Measurements from ENCODE around the gene AGPAT1. TPM values are rescaled to one million over a fixed set of nuclear protein-coding genes. Genes with fewer than 3 reads are reported as not detected.

Gene AGPAT1
- total and polyA plus RNA-seq, 2 of the 13 experiments (the other 11 are each of a cell fraction or from before 2014, with no cell fraction given) = 51.3 to 139 TPM

DNA sequence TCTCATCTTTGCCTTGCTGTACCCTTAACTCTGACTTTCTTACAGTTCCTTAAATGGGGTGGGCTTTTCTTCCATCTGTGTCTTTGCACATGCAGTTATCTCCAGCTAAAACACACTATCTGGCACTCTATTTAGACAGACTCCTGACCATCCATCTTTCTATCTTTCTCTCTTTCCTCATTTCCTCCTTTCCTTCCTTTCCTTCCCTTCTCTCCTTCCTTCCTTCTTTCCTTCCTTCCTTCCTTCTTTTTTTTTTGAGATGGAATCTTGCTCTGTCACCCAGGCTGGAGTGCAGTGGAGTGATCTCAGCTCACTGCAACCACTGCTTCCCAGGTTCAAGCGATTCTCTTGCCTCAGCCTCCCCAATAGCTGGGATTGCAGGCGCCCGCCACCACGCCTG is 39.7 kb upstream of the AGPAT1 start:
- no peak overlapping the region for H2AFZ ChIP-seq (ENCODE audit: low read length)
- no peak overlapping the region for H3K27ac ChIP-seq (ENCODE audit: extremely low read length, insufficient read depth, low read length)
- no peak overlapping the region for H3K4me2 ChIP-seq (ENCODE audit: low read depth, low read length)
- TF ChIP-seq HNF4A (CRISPR knock-in tag; IDR thresholded peaks at IDR 0.05) (no peak), ZNF441 (CRISPR knock-in tag; IDR thresholded peaks at IDR 0.05; ENCODE audit: borderline replicate concordance) (no peak), SPEN (CRISPR knock-in tag; IDR thresholded peaks at IDR 0.05; ENCODE audit: low read depth) (no peak), AHR (CRISPR knock-in tag; IDR thresholded peaks at IDR 0.05) (no peak), U2AF1 (optimal IDR thresholded peaks at IDR 0.05; ENCODE audit: low read depth, low read length) (no peak), ZNF766 (CRISPR knock-in tag; IDR thresholded peaks at IDR 0.05; ENCODE audit: borderline replicate concordance) (no peak), KLF15 (CRISPR knock-in tag; IDR thresholded peaks at IDR 0.05; ENCODE audit: borderline replicate concordance) (no peak)
- TF ChIP-seq, protein P1, sequence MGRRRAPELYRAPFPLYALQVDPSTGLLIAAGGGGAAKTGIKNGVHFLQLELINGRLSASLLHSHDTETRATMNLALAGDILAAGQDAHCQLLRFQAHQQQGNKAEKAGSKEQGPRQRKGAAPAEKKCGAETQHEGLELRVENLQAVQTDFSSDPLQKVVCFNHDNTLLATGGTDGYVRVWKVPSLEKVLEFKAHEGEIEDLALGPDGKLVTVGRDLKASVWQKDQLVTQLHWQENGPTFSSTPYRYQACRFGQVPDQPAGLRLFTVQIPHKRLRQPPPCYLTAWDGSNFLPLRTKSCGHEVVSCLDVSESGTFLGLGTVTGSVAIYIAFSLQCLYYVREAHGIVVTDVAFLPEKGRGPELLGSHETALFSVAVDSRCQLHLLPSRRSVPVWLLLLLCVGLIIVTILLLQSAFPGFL (CRISPR knock-in tag; IDR thresholded peaks at IDR 0.05) = no peak
- TF ChIP-seq, protein P2, sequence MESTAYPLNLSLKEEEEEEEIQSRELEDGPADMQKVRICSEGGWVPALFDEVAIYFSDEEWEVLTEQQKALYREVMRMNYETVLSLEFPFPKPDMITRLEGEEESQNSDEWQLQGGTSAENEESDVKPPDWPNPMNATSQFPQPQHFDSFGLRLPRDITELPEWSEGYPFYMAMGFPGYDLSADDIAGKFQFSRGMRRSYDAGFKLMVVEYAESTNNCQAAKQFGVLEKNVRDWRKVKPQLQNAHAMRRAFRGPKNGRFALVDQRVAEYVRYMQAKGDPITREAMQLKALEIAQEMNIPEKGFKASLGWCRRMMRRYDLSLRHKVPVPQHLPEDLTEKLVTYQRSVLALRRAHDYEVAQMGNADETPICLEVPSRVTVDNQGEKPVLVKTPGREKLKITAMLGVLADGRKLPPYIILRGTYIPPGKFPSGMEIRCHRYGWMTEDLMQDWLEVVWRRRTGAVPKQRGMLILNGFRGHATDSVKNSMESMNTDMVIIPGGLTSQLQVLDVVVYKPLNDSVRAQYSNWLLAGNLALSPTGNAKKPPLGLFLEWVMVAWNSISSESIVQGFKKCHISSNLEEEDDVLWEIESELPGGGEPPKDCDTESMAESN (CRISPR knock-in tag; conservative IDR thresholded peaks at IDR 0.05) = no peak
- WGBS (ENCODE audit: low lambda C conversion rate) = 80% methylated on average over 4 of the region's 4 CpGs
- H3K4me1 ChIP-seq (ENCODE audit: insufficient read depth, low read length) = peaks cover 4% of the 10 kb centered on the region
- no peaks in the 10 kb centered on the region for H3K9me3 ChIP-seq (ENCODE audit: low read length)
- BruUV-seq (replicated peaks) = no TSS peak
- H4K20me1 ChIP-seq (ENCODE audit: insufficient read depth, low read length) = no peaks in the 10 kb centered on the region
- ChIA-PET CTCF (ENCODE audit: low intra/inter-chr PET ratio, low total read pairs) (no interaction called here), POLR2A (no interaction called here)
- no peaks in the 10 kb centered on the region for H3K79me2 ChIP-seq (ENCODE audit: insufficient read depth, low read length)
- no peak for FAIRE-seq
- no peak overlapping the region for H3K9ac ChIP-seq (ENCODE audit: insufficient read depth, low read depth, low read length)
- H3K4me3 ChIP-seq (replicated peaks in 1 of 3; ENCODE audit: insufficient read depth in 1 of 3, low read depth in 2 of 3, low read length in 3 of 3) = no peak overlapping the region
- intact Hi-C loops (cut with micrococcal nuclease; ENCODE audit: unreplicated experiment) (no loop called here), in situ Hi-C loops (cut with HindIII; ENCODE audit: extremely low pct_ligation_motif_present, low pct_unique_long_range_greater_than_20kb) (no loop called here)
- no peak for ATAC-seq
- peaks cover 13 to 56% of the 10 kb centered on the region in 2 experiments; a peak in 4 of 5 replicates for H3K27me3 ChIP-seq (ENCODE audit: control insufficient read depth in 1 of 2, insufficient read depth in 2 of 2, low read length in 2 of 2)
- H3K36me3 ChIP-seq (replicated peaks in 1 of 2; ENCODE audit: control insufficient read depth in 1 of 2, insufficient read depth in 2 of 2, low read length in 2 of 2) = no peaks in the 10 kb centered on the region
- no peak for DNase-seq (ENCODE audit: low spot score)
